Dermis microvascular lymphatic vessel endothelial cell (primary cell): ENCODE results near the gene TMEM233. TPM values are rescaled to one million over a fixed set of nuclear protein-coding genes. Genes with fewer than 3 reads are reported as not detected.

Experiments used
- DNase-seq, 2 donors: peaks; one replicate each; pipeline versions ENCODE4 v3.0.0 to v3.0.0-alpha.2; 2010; ENCODE audit warnings: low read depth in 2 of 2
- total RNA-seq: library from RNA; depleted of rRNA; stranded (reverse); fragments of >200 nt; gene quantifications from 2 replicates; pipeline ENCODE4 v1.2.1, GENCODE V29; 2014

The TMEM233 gene
- total RNA-seq, 1 donor from 2014 or later = 0.77 TPM

- DNase-seq = no peak
These were observed 88.4 kb downstream of the TMEM233 start for GRCh38 chr12:119681728-119682638.

DNA sequence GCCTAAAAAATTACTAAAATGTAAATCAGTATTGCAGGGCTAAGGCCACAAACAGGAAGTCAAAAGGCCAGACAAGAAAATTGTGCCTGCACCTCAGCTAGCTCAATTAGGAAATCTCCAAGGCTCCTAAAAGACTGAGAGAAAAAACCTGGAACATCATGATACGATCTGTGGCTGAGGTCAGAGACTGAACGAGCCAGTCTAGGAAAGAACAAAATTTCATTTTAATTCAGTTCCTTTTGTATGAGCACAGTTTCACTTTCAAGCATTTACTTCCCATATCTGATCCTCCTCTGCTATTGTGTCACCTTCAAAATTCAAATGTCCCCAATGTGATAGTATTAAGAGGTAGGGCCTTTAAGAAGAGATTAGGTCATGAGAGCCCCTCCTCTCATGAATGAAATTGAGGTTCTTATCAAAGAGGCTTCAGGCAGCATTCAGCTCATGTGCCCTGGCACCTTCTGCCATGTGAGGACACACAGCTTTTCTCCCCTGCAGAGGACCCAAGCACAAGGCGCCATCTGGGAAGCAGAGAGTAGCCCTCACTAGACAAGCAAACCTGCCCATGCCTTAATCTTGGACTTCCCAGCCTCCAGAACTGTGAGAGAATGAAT lies 89.2 kb downstream of the TMEM233 start:
- DNase-seq = no peak

DNA sequence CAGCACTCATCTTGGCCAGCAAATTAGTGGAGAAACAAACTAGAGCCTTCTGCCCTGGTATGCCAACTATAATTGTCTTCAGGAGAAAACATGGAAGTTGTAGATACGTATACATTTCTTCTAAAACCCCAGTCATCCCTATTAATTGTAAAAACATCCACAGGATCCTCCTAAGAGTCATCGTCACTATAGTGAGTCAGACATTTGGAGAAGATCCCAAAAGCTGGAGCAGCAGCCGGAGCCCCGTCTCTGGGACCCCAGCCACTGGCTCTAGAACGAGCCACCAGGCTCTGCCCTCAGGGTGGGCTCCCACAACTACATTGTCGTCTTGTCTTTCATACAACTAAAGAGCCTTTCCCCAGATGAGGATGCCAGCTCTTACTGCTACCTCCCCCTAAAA lies 89.8 kb downstream of the TMEM233 start:
- DNase-seq = no peak

DNA sequence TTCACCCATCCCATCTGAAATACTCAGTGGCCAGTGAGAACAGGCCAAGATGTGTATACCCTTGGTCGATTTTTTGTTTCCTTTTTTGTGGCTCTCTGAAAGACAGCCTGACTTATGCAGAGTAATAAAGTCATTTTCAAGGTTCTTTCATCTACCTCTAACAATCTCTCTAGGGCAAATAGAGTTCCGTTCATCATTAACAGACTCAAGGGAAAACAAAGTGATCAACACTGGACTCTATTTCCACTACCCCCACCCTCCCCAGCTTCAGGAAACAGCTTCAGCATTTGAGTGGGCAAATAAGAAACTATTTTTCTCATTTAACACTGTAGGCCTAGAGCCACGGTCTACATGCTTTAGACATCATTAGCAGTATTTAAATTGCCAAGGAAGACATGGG lies 90.2 kb downstream of the TMEM233 start:
- no peak for DNase-seq

DNA sequence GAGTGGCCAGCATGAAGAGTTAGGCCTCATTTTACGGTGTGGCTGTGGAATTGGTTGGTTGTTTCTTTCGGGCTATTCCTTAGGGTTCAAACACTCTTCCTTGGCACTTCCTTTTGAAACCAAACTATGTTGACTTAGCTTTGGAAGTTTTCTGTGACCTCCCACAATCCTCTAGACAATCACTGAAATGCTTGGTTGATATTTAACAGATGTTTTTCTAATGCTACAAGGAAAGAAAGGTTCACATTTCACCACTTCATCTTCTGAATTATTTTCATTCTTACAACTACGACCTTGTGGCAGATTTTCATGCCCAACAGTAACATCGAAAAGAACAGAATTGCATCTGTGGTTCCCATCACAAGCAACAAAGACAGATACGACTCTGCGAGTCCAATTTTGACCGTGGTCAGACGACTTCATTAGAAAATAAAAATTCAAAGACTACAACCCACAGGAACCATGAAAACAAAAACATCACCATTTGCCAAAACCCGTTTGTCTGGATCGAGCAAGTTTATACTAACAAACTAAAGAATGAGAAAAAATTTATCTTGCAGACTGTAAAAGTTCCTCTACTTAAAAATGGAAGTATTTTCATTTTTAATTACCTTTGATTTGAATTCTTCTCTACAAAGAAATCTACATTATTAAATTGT lies 91.3 kb downstream of the TMEM233 start:
- DNase-seq = no peak

DNA sequence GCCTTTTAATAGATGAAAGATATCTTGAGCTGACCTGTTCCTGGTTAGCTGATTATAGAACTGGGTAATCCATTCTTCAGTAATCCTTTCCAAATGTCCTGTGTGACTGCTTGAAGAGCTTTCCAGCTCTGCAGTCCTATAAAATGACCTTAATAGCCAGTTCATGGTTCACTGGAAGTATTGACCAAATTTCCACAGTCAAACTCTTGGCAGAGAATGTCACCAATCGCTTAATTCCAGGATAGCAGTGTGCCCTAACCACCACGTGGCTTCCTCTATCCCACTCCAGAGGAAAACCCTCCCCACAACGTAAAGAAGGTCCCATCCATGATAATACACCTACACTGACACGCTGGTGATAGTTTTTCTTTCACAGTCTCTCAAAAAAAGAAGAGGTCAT lies 91.8 kb downstream of the TMEM233 start:
- no peak for DNase-seq

DNA sequence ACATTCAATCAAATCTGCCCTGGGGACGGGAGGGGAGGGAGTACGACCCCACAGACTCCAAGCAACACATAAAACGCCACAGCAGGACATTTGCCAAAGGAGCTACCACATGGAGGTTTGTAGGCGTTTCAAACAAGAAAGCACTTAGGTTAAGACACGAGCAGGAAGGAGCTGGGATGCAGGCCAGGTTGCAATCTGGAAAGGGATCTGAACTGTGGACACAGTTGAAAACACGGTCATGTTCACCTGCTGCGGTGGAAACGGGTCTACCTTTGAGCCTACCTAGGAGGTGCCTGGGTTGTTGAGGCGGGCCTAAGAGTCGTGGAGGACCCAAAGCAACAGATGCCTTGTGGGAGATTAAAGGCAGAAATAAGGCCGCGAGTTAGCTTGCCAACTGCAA lies 92.8 kb downstream of the TMEM233 start:
- no peak for DNase-seq

- no peak for DNase-seq
These were observed 93.2 kb downstream of the TMEM233 start for GRCh38 chr12:119686776-119687175.

GRCh38 chr12:119687406-119687805 lies 93.8 kb downstream of the TMEM233 start:
- no peak for DNase-seq

DNA sequence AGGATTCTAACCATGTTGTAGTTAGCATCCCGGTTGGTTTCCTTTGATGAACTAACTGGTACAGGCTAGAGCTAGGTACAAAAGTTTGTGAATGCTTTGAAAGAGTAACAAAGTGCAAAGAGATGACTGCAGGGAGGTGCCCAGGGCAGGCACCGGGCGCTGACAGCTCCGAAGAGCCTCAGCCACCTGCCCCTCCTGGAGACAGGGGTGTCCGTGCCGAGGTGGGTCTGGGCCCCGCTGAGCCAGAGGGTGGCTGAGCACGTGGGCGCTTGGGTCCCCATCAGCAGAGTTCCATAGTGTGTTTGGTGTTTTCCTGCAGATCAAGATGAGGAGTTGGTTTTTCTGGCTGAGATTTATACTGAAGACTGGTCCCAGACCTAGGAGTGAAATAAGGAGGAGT lies 94.3 kb downstream of the TMEM233 start:
- no peak for DNase-seq

- DNase-seq = no peak
These were observed 96.4 kb downstream of the TMEM233 start for GRCh38 chr12:119689935-119690500.

DNA sequence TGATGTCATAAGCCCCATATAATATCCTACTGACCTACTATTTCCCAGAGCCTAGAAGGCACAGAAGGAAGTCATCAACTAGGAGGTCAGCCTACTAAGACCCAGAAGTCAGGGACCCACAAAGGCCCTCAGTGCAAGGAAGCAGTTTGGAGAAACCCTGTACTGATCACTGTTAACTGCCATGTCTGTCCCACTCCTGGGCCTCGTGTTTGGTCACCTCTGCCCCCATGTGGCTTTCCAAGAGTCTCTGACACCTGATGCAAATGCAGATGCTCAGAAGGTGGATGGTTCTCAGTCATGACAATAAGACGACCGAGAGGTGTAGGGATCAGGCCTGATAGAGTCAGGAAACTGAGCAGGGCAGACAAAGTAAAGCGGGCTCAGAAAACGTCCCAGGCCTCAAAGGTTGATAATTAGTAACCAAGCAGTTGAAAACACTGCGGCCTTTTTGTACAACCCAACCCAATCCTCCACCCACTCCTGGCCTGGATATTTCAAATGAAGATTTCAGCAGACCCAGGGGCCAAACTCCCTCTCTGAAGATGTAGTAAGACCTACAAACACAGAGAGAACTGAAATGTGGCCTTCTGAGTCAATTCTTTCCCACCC lies 97.7 kb downstream of the TMEM233 start:
- no peak for DNase-seq

- DNase-seq = peak; percentile 53 to 90
These were observed 98.8 kb downstream of the TMEM233 start for GRCh38 chr12:119692410-119692809.

Other genes with a start within 250 kb of the TMEM233 start
- gene PRKAB1, start 74.4 kb downstream of the TMEM233 start, total RNA-seq = 11.4 and 21.6 TPM in 2 replicates